GM21360 (cell line): ENCODE measurements around the gene DHRS2.
"Not testable (repeated sequence)": the region's sequence is repeated elsewhere in the genome, so short reads cannot be mapped to it uniquely, and the experiment has no call there.

ENCODE experiments used
- ATAC-seq: cut with Tn5 transposase; IDR thresholded peaks from one replicate; pipeline ENCODE4 v1.9.1; 2021; ENCODE audit warnings: mild to moderate bottlenecking, moderate library complexity; ENCODE audit not compliant: unreplicated experiment

The DHRS2 gene, protein sequence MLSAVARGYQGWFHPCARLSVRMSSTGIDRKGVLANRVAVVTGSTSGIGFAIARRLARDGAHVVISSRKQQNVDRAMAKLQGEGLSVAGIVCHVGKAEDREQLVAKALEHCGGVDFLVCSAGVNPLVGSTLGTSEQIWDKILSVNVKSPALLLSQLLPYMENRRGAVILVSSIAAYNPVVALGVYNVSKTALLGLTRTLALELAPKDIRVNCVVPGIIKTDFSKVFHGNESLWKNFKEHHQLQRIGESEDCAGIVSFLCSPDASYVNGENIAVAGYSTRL

DNA sequence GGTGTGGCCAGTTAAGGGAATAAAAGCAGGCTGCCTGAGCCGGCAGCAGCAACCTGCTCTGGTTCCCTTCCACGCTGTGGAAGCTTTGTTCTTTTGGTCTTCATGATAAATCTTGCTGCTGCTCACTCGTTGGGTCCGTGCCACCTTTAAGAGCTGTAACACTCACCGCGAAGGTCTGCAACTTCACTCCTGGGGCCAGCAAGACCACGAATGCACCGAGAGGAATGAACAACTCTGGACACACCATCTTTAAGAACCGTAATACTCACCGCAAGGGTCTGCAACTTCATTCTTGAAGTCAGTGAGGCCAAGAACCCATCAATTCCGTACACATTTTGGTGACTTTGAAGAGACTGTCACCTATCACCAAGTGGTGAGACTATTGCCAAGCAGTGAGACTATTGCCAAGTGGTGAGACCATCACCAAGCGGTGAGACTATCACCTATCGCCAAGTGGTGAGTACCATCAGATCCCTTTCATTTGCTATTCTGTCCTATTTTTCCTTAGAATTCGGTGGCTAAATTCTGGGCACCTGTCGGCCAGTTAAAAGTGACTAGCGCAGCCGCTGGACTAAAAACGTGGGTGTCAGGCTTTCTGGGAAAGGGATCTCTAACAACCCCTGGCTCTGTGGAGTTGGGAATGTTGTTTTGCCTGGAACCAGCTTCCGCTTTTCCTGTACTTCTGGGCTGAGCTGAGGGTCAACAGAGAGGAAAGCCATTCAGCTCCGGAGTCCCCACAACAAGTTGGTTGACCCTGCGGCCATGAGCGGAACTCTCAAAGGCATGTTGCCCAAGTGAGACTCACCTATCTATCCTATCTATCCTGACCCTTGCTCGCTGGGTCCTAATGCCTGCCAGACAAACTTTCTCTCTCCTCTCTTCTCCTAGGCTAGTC, at the start of gene DHRS2:
TSS of gene DHRS2 (plus strand) at position 48 of the 895 bp plus-strand sequence. CDS start 2,501 bp downstream, outside the sequence.
- no peak for ATAC-seq

DNA sequence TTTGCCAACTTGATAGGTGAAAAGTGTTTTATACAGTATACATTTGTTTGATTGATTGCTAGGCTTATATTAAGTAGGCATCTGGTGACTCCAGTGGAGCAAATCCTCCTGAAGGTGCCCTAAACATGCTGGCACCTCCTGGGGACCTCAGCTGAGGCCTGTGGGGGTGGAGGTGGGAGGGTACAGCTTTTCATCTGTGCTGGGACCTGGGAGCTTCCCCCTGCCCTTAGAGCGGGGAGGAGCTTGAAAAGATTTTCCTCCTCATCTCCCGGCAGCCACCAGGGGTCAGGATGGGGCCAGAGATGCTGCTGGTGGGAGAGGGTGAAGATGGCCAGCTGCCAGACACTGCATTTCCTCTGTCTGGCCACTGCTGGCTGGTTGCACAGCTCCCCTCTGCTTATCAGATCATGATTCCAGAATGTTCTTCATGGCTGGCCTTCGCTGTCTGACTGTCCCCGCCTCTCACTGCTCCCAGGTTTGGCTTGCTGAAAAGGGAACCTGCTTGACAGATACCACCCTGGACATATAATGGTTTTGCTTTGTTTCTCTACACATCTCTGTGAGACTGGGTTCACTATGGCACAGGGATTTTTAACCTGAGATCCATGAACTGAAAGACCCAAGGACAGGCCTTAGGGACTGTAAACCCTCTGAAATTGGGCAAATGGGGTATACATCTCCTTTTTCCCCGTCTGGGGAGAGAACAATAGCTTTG, 47.1 kb upstream of the DHRS2 start:
- peak; percentile 96 for ATAC-seq

DNA sequence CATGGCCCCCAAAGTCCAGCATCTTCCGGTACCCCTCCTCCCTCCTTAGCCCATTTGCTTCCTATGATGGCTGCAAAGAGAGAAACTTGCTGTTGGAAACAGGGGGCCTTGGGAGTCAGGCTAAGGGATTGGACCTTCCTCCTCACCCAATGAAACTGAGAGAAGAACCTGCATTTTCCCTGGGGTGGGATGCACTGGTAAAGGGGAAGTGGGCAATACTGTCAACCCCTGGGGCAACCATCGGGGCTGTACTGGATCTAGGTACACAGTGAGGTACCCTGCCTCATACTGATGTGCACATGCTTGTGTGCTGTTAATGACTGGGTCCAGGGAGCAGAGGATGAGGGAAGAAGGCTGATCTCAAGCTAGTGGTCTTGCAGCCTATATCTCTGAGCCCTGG, 46.6 kb upstream of the DHRS2 start:
- no peak for ATAC-seq

DNA sequence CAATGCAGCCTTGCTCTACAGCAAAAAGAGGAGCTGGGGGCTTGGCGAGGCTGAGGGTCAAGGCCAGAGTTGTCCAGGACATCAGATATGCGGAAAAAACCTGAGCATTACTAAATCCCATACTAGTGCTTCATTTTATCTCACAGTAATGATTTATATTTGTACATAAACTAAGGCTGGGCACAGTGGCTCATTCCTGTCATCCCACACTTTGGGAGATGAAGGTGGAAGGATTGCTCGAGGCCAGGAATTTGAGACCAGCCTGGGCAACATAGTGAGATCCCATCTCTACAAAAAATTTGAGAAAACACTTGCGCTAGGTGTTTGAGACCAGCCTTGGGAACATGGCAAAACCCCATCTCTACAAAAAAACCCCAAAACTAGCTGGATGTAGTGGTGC, 46.0 kb upstream of the DHRS2 start:
- no peak for ATAC-seq

DNA sequence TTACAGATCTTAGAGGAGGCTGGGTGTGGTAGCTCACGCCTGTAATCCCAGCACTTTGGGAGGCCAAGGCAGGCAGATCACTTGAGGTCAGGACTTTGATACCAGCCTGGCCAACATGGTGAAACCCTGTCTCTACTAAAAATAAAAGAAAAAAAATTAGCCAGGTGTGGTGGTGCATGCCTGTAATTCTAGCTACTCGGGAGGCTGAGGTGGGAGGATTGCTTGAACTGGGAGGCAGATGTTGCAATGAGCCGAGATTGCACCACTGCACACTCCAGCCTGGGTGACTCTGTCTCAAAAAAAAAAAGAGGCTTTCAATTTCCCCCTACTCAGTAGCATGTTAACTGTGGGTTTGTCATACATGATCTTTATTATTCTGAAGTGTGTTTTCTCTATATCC, 42.0 kb upstream of the DHRS2 start:
- not testable (repeated sequence) for ATAC-seq

DNA sequence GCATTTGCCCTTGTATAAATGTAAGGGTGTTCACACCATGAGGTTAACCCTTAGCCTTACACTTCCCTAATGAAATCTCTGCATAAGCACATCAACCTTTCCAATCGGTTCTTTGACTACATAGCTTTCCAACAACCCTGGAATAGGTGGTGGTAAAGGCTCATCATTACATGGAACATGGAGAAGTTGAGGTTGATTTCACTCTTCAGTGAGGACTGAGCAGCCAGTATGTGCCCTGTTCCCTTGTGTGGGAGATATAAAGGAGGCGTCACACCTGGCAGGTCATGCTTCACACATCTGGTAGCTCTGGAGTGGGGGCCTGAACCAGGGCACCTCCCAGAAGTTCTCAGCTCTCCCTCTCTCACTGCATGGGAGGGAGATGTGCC, 35.8 kb upstream of the DHRS2 start:
- ATAC-seq = no peak

DNA sequence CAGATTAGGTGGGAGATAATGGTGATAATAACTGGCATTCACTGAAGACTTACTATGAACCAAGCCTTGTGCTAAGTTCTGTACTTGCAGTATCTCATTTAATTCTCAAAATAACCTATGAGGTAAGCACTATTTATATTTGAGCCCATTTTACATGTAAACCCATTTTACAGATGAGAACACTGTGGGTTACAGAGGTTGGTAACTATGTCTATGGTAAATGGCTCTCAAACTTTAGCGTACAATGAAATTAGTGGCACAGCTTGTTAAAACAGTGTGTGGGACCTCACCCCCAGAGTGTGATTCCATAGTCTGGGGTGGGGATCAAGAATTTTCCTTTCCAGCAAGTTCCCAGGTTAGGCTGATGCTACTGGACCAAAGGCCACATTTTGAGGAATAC, 35.4 kb upstream of the DHRS2 start:
- no peak for ATAC-seq

DNA sequence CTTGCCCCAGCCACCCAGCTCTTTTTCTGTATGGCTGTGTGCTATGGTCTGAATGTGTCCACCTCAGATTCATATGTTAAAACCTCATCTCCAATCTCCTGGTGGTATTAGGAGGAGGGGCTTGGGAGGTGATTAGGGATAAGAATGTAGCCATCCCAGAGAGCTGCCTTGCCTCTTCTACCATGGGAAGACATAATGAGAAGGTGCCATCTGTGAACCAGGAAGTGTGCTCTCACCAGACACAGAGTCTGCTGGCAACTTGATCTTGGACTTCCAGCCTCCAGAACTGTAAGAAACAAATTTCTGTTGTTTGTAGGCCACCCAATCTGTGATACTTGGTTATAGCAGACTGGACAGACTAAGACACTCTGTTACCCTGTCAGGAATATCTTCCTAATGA, 34.7 kb upstream of the DHRS2 start:
- no peak for ATAC-seq

DNA sequence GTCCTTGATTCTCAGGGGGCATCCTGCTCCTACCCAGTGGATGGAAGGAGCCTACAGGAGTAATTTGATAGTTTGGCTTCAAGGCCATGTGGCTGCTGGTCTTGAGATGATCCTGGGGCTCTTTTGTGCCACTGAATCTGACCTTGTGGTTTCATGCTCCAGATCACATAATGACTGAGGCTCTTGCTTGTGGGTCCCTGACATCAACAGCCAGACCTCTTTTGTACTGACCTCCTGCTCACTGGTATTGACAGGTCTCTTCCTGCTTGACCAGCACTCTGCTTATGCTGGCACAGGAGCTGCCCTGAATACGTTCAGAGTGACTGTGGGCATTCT, 34.4 kb upstream of the DHRS2 start:
- no peak for ATAC-seq

DNA sequence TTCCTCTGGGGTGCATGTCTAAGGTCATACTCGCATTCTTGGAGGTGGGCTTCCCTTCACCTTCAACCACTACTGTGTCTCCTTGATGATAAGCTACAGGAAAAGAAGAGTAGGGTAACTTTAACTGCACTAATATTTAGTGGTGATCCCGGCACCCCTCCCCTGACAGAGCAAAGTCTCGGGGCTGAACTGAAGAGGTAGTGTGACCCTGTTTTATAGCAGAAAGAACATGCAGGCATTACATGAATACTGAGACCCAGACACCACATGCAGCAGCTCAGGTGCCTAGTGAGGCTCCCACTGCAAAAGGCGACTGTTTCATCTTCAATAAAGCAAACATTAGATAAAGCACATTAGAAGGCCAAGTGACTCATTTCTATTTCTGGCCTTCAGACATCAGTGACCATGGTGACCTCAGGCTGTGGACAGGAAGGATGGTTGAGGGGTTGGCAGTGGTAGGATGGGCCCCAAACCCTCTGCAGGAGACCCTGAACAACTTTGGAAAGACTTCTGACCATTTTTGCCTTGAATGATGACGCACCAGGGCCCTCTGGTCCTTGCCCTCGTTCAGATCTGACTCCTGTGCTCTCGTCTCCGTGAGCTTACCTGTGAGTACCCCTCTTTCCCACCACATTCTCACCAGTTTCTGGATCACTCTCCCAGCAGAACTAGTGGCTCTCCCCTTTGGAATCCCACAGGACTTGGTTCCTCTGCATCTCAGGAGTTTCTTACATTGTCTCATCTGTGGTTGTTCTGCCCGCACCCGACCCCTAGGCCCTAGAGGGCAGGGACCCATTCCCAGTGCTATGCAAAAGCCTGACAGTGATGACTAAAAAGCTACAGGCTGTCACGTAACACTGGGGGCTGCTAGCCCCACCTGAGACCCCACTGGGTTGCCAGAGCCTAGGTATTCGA, 33.7 kb upstream of the DHRS2 start:
- no peak for ATAC-seq

DNA sequence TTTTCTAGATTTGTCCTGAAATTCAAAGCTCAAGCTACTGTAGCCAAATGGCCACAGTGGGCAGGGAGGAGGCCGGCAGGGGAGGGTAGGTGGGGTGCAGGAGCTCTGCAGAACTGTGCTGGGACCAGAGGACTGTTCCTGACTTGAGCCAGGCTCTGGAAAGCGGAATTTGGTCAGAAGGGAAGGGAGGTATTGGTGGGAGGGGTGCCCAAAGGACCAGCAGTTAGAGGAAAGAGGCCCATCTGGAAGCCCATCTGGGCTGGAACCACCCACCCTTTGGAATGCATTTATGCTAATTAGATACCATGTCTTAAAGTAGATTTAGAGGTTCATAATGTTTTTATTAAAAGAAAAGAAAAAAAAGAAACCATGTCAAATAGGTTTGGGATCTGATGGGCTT, 33.1 kb upstream of the DHRS2 start:
- ATAC-seq = no peak

DNA sequence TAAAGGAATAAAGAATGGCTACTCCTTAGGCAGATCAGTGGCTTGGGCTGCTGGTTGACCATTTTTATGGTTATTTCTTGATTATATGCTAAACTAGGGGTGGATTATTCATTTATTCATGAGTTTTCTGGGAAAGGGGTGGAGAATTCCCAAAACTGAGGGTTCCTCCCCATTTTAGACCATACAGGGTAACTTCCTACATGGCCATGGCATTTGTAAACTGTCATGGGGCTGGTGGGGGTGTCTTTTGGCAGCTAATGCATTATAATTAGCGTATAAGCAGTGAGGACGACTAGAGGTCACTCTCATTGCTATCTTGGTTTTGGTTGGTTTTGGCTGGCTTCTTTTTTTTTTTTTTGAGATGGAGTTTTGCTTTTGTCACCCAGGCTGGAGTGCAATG, 32.0 kb upstream of the DHRS2 start:
- no peak for ATAC-seq

DNA sequence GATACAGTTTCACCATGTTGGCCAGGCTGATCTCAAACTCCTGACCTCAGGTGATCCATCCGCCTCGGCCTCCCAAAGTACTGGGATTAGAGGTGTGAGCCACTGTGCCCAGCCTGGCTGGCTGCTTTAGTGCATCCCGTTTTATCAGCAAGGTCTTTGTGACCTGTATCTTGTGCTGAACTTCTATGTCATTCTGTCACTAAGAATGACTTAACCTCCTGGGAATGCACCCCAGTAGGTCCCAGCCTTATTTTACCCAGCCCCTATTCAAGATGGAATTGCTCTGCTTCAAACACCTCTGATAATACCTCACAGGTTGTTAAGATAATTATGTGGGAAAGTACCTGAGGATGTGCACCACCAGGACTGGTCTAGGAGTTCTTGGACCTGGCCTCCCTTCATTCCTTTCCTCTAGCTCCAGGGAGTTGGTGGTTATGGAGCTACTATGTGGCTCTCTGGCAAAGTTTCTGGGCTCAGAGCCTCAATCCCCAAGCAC, 31.4 kb upstream of the DHRS2 start:
- no peak for ATAC-seq

DNA sequence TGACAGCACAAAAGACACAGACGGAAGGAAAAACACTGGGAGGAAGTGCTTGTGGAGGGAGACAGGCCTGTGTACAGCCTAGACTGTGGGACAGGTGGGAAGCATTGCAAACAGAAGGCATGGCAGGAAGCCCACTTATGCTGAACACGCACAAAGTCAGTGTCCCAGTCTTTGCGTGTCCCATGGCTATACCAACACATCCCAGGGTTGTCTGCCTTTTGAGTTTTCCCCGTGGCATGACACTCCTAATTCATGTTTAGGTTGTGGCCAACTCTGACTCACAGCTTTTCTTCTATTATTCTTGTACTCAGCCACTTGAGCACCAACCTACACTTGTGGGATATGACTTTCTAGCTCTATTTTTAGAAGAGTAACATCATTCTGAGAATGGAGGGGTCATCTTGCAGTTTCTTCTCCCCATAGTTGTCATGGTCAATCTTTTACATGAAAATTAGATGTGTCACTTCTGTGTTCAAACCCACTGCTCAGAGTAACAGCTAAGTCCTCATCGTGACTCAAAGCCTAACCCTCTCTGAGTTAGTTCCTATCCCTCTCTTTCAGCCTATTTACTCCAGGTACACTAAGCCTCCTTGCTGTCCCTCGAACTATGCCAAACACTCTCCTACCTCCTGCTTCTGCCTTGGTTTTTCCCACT, 30.1 kb upstream of the DHRS2 start:
- peak; percentile 86 for ATAC-seq

DNA sequence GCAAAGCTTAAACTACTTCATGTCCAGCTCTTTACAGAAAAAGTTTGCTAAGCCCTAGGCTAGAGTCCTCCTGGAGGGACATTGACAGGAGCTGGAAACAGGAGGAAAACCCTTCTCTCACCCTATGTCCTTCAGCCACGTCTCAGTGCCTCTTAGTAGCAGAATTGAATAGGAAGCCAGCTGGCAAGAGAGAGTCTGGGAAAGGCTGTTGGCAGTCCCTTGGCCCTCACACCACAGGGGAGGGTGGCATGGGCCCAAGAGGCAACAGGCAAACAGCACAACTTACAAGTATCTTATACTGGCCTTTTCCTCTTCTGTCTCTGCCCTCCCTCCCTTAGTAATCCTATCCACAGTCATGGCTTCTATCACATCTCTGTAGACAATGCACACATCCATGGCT, 27.7 kb upstream of the DHRS2 start:
- no peak for ATAC-seq

DNA sequence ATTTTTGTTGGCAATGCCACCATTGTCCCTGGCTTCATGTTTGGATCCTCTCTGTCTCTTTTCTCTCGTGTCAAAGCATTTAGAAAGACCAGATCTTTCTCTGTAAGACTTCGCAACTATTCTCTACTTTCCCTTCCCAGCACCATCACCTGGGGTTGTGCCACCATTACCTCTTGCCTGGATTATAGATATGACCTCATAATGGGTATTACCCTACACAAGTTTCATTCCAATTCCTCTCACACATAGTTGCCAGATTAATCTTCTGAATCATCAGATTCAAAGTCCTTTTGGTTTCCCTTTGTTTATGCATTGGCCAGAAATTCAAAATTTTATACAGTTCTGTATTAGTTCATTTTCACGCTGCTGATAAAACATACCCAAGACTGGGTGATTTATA, 27.2 kb upstream of the DHRS2 start:
- no peak for ATAC-seq

DNA sequence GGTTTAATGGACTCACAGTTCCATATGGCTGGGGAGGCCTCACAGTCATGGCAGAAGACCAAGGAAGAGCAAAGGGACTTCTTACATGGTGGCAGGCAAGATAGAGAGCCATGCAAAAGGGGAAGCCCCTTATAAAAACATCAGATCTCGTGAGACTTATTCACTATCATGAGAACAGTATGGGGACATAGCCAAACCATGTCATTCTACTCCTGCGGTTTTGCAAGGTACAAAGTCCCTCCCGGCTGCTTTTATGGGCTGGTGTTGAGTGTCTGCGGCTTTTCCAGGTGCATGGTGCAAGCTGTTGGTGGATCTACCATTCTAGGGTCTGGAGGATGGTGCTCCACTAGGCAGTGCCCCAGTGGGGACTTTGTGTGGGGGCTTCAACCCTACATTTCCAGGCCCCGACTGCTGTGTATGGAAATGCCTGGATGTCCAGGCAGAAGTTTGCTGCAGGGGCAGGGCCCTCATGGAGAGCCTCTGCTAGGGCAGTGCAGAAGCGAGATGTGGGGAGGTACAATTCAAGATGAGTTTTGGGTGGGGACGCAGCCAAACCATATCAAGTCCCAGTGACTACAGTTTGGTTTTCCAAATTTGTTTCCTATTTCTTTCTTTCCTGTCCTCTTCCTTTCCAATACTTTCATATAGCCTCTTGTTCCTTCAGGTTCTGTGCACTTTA, 26.6 kb upstream of the DHRS2 start:
- ATAC-seq = not testable (repeated sequence)

DNA sequence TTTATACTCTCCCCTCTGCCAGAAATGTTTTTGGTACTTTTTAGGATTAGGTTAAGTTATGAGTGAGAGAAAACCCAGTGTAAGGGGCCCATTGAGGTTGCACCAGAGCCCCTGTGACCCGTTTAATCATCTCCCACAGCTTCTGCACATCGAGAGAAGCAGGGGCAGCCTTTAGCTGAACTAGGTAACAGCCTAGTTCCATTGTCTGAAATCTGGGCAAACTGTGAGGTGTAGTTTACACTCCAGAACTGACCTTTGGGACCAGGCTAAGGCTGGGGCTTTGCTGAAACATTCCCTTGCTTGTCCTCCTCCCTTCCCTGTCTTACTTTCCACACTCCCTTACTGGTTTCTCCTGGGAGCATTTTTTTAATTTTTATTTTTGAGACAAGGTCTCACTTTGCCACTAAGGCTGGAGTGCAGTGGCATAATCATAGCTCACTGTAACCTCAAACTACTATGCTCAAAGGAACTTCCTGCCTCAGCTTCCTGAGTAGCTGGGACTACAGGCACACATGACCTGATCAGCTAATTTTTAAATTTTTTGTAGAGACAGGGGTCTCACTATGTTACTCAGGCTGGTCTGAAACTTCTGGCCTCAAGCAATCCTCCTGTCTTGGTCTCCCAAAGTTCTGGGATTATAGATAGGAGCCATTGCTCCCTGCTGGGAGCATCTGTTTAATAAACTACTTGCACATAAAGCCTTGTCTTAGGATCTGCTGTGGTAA, 25.9 kb upstream of the DHRS2 start:
- ATAC-seq = no peak

DNA sequence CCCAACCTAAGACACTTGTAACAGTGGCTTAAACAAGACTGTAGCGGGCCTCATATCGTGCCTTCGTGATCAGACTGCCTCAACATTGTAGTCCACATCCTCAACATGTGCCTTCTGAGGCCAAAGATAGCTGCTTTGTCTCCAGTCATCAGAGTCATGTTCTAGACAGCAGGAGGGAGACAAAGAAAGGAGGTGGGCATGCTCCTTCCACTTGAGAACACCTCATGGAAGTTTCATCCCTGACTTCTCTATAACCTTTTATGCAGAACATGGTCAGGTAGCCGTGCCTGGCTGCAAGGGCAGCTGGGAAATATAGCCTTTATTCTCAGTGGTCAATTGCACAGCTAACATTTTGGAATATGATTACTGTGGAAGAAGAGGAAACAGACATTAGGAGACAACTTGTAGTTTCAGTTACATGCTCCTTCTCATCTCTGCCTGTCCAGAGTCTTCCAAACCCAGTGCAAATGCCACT, 25.3 kb upstream of the DHRS2 start:
- ATAC-seq = no peak
